ENCODE data around the gene INHBC.

The INHBC gene

GRCh38 chr12:57476993-57477709, 42.6 kb downstream of the INHBC start:
- Histone ChIP-seq H4K8ac (ENCODE audit: low read depth, low read length) (no peak overlapping the region), H3K79me1 (ENCODE audit: low read depth, low read length) (no peaks in the 10 kb centered on the region), H2BK12ac (ENCODE audit: low read length) (no peak overlapping the region), H3K4me2 (ENCODE audit: insufficient read depth, low read length, poor library complexity, severe bottlenecking) (no peak overlapping the region), H4K91ac (ENCODE audit: low read depth, low read length, poor library complexity) (no peak overlapping the region), H3K23ac (ENCODE audit: low read depth, low read length, poor library complexity) (peak overlapping the region; percentile 71), H3K9me3 (replicated peaks in 1 of 2; ENCODE audit: control insufficient read depth in 2 of 2, insufficient read depth in 1 of 2, low read depth in 1 of 2, low read length in 2 of 2) (peaks cover 0 to 4% of the 10 kb centered on the region in 2 donors), H2AFZ (ENCODE audit: low read length) (peak overlapping the region; percentile 70), H2BK15ac (ENCODE audit: low read length) (peak overlapping the region; percentile 46), H3K4me1 (ENCODE audit: control insufficient read depth in 2 of 2, insufficient read depth in 1 of 2, low read depth in 1 of 2, low read length in 2 of 2) (peaks cover 5 to 23% of the 10 kb centered on the region in 2 donors), H3K4me3 (ENCODE audit: low read length in 2 of 2) (no peak overlapping the region), H3K18ac (ENCODE audit: low read length) (no peak overlapping the region), H2BK120ac (ENCODE audit: low read depth, low read length) (no peak overlapping the region), H2BK5ac (ENCODE audit: low read length) (peak overlapping the region; percentile 3), H3K36me3 (replicated peaks in 1 of 2; ENCODE audit: control insufficient read depth in 2 of 2, insufficient read depth in 2 of 2, low read length in 2 of 2) (no peaks in the 10 kb centered on the region), H3K27ac (replicated peaks; ENCODE audit: low read length) (no peak overlapping the region), H3K4ac (ENCODE audit: low read length) (peak overlapping the region; percentile 45), H2AK5ac (ENCODE audit: low read depth, low read length) (peak overlapping the region; percentile 93), H3K9ac (ENCODE audit: low read depth, low read length, poor library complexity) (no peak overlapping the region), H3K14ac (ENCODE audit: low read length) (no peak overlapping the region), H3K27me3 (ENCODE audit: control insufficient read depth in 3 of 3, insufficient read depth in 3 of 3, low read depth in 1 of 3, low read length in 3 of 3) (peaks cover 22 to 71% (median 70%) of the 10 kb centered on the region in 3 experiments)
- no CpG with 5 or more reads among the region's 15 CpGs for WGBS, 2 donors (ENCODE audit: extremely low coverage in 2 of 2, insufficient read length in 2 of 2, insufficient replicate concordance in 1 of 2)
- DNase-seq (ENCODE audit: low spot score), result no peak

GRCh38 chr12:57477710-57478681, 43.4 kb downstream of the INHBC start:
- Histone ChIP-seq H3K4me1 (ENCODE audit: control insufficient read depth in 2 of 2, insufficient read depth in 1 of 2, low read depth in 1 of 2, low read length in 2 of 2) (peaks cover 5 to 23% of the 10 kb centered on the region in 2 donors), H3K4me2 (ENCODE audit: insufficient read depth, low read length, poor library complexity, severe bottlenecking) (no peak overlapping the region), H2AK5ac (ENCODE audit: low read depth, low read length) (peak overlapping the region; percentile 93), H3K79me1 (ENCODE audit: low read depth, low read length) (no peaks in the 10 kb centered on the region), H3K23ac (ENCODE audit: low read depth, low read length, poor library complexity) (peak overlapping the region; percentile 71), H3K4ac (ENCODE audit: low read length) (no peak overlapping the region), H2BK5ac (ENCODE audit: low read length) (peak overlapping the region; percentile 75), H3K36me3 (replicated peaks in 1 of 2; ENCODE audit: control insufficient read depth in 2 of 2, insufficient read depth in 2 of 2, low read length in 2 of 2) (no peaks in the 10 kb centered on the region), H2BK15ac (ENCODE audit: low read length) (peak overlapping the region; percentile 46), H3K9ac (ENCODE audit: low read depth, low read length, poor library complexity) (no peak overlapping the region), H3K4me3 (ENCODE audit: low read length in 2 of 2) (no peak overlapping the region), H2AFZ (ENCODE audit: low read length) (peak overlapping the region; percentile 70), H4K91ac (ENCODE audit: low read depth, low read length, poor library complexity) (no peak overlapping the region), H3K18ac (ENCODE audit: low read length) (no peak overlapping the region), H2BK120ac (ENCODE audit: low read depth, low read length) (no peak overlapping the region), H2BK12ac (ENCODE audit: low read length) (no peak overlapping the region), H3K14ac (ENCODE audit: low read length) (no peak overlapping the region), H3K27me3 (ENCODE audit: control insufficient read depth in 3 of 3, insufficient read depth in 3 of 3, low read depth in 1 of 3, low read length in 3 of 3) (peaks cover 22 to 64% (median 63%) of the 10 kb centered on the region in 3 experiments), H3K9me3 (replicated peaks in 1 of 2; ENCODE audit: control insufficient read depth in 2 of 2, insufficient read depth in 1 of 2, low read depth in 1 of 2, low read length in 2 of 2) (peaks cover 0 to 4% of the 10 kb centered on the region in 2 donors), H4K8ac (ENCODE audit: low read depth, low read length) (no peak overlapping the region), H3K27ac (replicated peaks; ENCODE audit: low read length) (no peak overlapping the region)
- WGBS, 2 donors (ENCODE audit: extremely low coverage in 2 of 2, insufficient read length in 2 of 2, insufficient replicate concordance in 1 of 2), result no CpG with 5 or more reads among the region's 12 CpGs
- DNase-seq (ENCODE audit: low spot score), result no peak

- WGBS, 2 donors (ENCODE audit: extremely low coverage in 2 of 2, insufficient read length in 2 of 2, insufficient replicate concordance in 1 of 2), result no CpG with 5 or more reads among the region's 10 CpGs
- Histone ChIP-seq H3K27ac (replicated peaks; ENCODE audit: low read length) (no peak overlapping the region), H3K4me1 (ENCODE audit: control insufficient read depth in 2 of 2, insufficient read depth in 1 of 2, low read depth in 1 of 2, low read length in 2 of 2) (peaks cover 5 to 23% of the 10 kb centered on the region in 2 donors), H3K4me3 (ENCODE audit: low read length in 2 of 2) (no peak overlapping the region), H3K14ac (ENCODE audit: low read length) (no peak overlapping the region), H2BK15ac (ENCODE audit: low read length) (no peak overlapping the region), H2BK120ac (ENCODE audit: low read depth, low read length) (no peak overlapping the region), H3K4ac (ENCODE audit: low read length) (no peak overlapping the region), H3K18ac (ENCODE audit: low read length) (no peak overlapping the region), H2AFZ (ENCODE audit: low read length) (no peak overlapping the region), H3K4me2 (ENCODE audit: insufficient read depth, low read length, poor library complexity, severe bottlenecking) (no peak overlapping the region), H3K27me3 (ENCODE audit: control insufficient read depth in 3 of 3, insufficient read depth in 3 of 3, low read depth in 1 of 3, low read length in 3 of 3) (peaks cover 21 to 56% (median 56%) of the 10 kb centered on the region in 3 experiments), H3K9me3 (replicated peaks in 1 of 2; ENCODE audit: control insufficient read depth in 2 of 2, insufficient read depth in 1 of 2, low read depth in 1 of 2, low read length in 2 of 2) (peaks cover 0 to 4% of the 10 kb centered on the region in 2 donors), H4K91ac (ENCODE audit: low read depth, low read length, poor library complexity) (no peak overlapping the region), H4K8ac (ENCODE audit: low read depth, low read length) (no peak overlapping the region), H3K36me3 (replicated peaks in 1 of 2; ENCODE audit: control insufficient read depth in 2 of 2, insufficient read depth in 2 of 2, low read length in 2 of 2) (no peaks in the 10 kb centered on the region), H2AK5ac (ENCODE audit: low read depth, low read length) (no peak overlapping the region), H2BK5ac (ENCODE audit: low read length) (no peak overlapping the region), H2BK12ac (ENCODE audit: low read length) (no peak overlapping the region), H3K23ac (ENCODE audit: low read depth, low read length, poor library complexity) (no peak overlapping the region), H3K79me1 (ENCODE audit: low read depth, low read length) (no peaks in the 10 kb centered on the region), H3K9ac (ENCODE audit: low read depth, low read length, poor library complexity) (no peak overlapping the region)
- DNase-seq (ENCODE audit: low spot score), result no peak
Measured at GRCh38 chr12:57479043-57479375, 44.4 kb downstream of the INHBC start.

All from neuronal stem cell (in vitro differentiated cells).